H9 (cell line): ENCODE data around the gene TTC12. TPM values are rescaled to one million over a fixed set of nuclear protein-coding genes. Genes with fewer than 3 reads are reported as not detected.

Source experiments
- DNase-seq: peaks from one replicate; pipeline ENCODE4 v3.0.0-alpha.2; 2017
- H2AFZ ChIP-seq: one replicate; pipeline ENCODE4 v1.6.1; 2013; ENCODE audit warnings: mild to moderate bottlenecking, low read length, control low read depth, moderate library complexity
- H2AK5ac ChIP-seq: 2 replicates; pipeline ENCODE4 v1.6.1; 2013; ENCODE audit warnings: low read length, control low read depth, mixed read lengths; ENCODE audit not compliant: insufficient read length
- H2BK120ac ChIP-seq: one replicate; pipeline ENCODE4 v1.6.1; 2013; ENCODE audit warnings: low read depth, mild to moderate bottlenecking, low read length, control low read depth, inconsistent platforms; ENCODE audit not compliant: poor library complexity, severe bottlenecking
- H2BK12ac ChIP-seq: 2 replicates; pipeline ENCODE4 v1.6.1; 2013; ENCODE audit warnings: low read length, control low read depth, mixed read lengths, low read depth; ENCODE audit not compliant: insufficient read length
- H2BK15ac ChIP-seq: 2 replicates; pipeline ENCODE4 v1.6.1; 2013; ENCODE audit warnings: low read depth, low read length, control low read depth
- H2BK20ac ChIP-seq: one replicate; pipeline ENCODE4 v1.6.1; 2013; ENCODE audit warnings: low read depth, mild to moderate bottlenecking, low read length, control low read depth, inconsistent platforms; ENCODE audit not compliant: poor library complexity, severe bottlenecking
- H2BK5ac ChIP-seq: 2 replicates; pipeline ENCODE4 v1.6.1; 2013; ENCODE audit warnings: low read length, control low read depth, mixed read lengths; ENCODE audit not compliant: insufficient read length
- H3K14ac ChIP-seq: 2 replicates; pipeline ENCODE4 v1.6.1; 2013; ENCODE audit warnings: low read length, control low read depth; ENCODE audit not compliant: insufficient read depth
- H3K18ac ChIP-seq: 2 replicates; pipeline ENCODE4 v1.6.1; 2013; ENCODE audit warnings: low read depth, mild to moderate bottlenecking, mixed read lengths, low read length, control low read depth; ENCODE audit not compliant: insufficient read length
- H3K23ac ChIP-seq: 2 replicates; pipeline ENCODE4 v1.6.1; 2013; ENCODE audit warnings: low read length, control low read depth, mixed read lengths, low read depth; ENCODE audit not compliant: insufficient read length
- H3K23me2 ChIP-seq: 2 replicates; pipeline ENCODE4 v1.6.1; 2013; ENCODE audit warnings: low read depth, mild to moderate bottlenecking, mixed read lengths, low read length, control low read depth; ENCODE audit not compliant: insufficient read length, poor library complexity, severe bottlenecking
- H3K27ac ChIP-seq: 2 replicates; pipeline ENCODE4 v1.5.1; 2013; ENCODE audit warnings: low read length, control low read depth, mixed read lengths, low read depth; ENCODE audit not compliant: insufficient read length
- H3K27me3 ChIP-seq: 2 replicates; pipeline ENCODE4 v1.6.1; 2013; ENCODE audit warnings: low read length, control low read depth, inconsistent platforms; ENCODE audit not compliant: insufficient read depth
- H3K4ac ChIP-seq: 2 replicates; pipeline ENCODE4 v1.6.1; 2013; ENCODE audit warnings: low read depth, mild to moderate bottlenecking, control low read depth, inconsistent platforms, low read length, moderate library complexity
- H3K4me1 ChIP-seq: 2 replicates; pipeline ENCODE4 v1.6.1; 2013; ENCODE audit warnings: low read length, control low read depth, inconsistent platforms; ENCODE audit not compliant: insufficient read depth
- H3K4me2 ChIP-seq: 2 replicates; pipeline ENCODE4 v1.6.1; 2013; ENCODE audit warnings: low read length, control low read depth, mixed read lengths; ENCODE audit not compliant: insufficient read length, insufficient read depth
- H3K56ac ChIP-seq: 2 replicates; pipeline ENCODE4 v1.6.1; 2013; ENCODE audit warnings: low read depth, mild to moderate bottlenecking, mixed read lengths, low read length, control low read depth; ENCODE audit not compliant: insufficient read length
- H3K79me1 ChIP-seq: 2 replicates; pipeline ENCODE4 v1.6.1; 2013; ENCODE audit warnings: low read depth, mild to moderate bottlenecking, moderate library complexity, low read length, control low read depth, inconsistent platforms; ENCODE audit not compliant: insufficient read depth, poor library complexity, severe bottlenecking
- H3K79me2 ChIP-seq: 2 replicates; pipeline ENCODE4 v1.6.1; 2013; ENCODE audit warnings: low read length, control low read depth, inconsistent platforms; ENCODE audit not compliant: insufficient read depth
- H3K9ac ChIP-seq: 2 replicates; pipeline ENCODE4 v1.6.1; 2013; ENCODE audit warnings: low read length, control low read depth, mixed read lengths; ENCODE audit not compliant: insufficient read length; ENCODE audit errors: extremely low read depth
- H3K9me3 ChIP-seq: one replicate; pipeline ENCODE4 v1.6.1; 2013; ENCODE audit warnings: low read depth, low read length, inconsistent platforms; ENCODE audit not compliant: control insufficient read depth
- H3T11ph ChIP-seq: one replicate; pipeline ENCODE4 v1.6.1; 2013; ENCODE audit warnings: mild to moderate bottlenecking, low read length, control low read depth, inconsistent platforms
- H4K20me1 ChIP-seq: one replicate; pipeline ENCODE4 v1.6.1; 2013; ENCODE audit not compliant: control insufficient read depth, insufficient read length, insufficient read depth
- H4K5ac ChIP-seq: 2 replicates; pipeline ENCODE4 v1.6.1; 2013; ENCODE audit warnings: low read depth, mild to moderate bottlenecking, mixed read lengths, low read length, control low read depth; ENCODE audit not compliant: insufficient read length
- H4K8ac ChIP-seq: replicated peaks from 2 replicates; pipeline ENCODE4 v1.6.1; 2013; ENCODE audit warnings: low read length, control low read depth, mixed read lengths, low read depth; ENCODE audit not compliant: insufficient read length
- H4K91ac ChIP-seq: 2 replicates; pipeline ENCODE4 v1.6.1; 2013; ENCODE audit warnings: low read depth, mild to moderate bottlenecking, moderate library complexity, mixed read lengths, low read length, control low read depth; ENCODE audit not compliant: insufficient read length
- H3K27ac Mint-ChIP-seq, 3 experiments: 2 replicates in 2 of 3; 3 replicates in 1 of 3; pipeline ENCODE4 v1.8.0; 2020 to 2021; ENCODE audit warnings: mixed read lengths in 3 of 3, mild to moderate bottlenecking in 1 of 3, moderate library complexity in 1 of 3
- H3K27me3 Mint-ChIP-seq: 2 replicates; pipeline ENCODE4 v1.8.0; 2021; ENCODE audit warnings: low read depth, mild to moderate bottlenecking, moderate library complexity, mixed read lengths
- H3K36me3 Mint-ChIP-seq, 3 experiments: 2 replicates in 2 of 3; 3 replicates in 1 of 3; pipeline ENCODE4 v1.8.0; 2020 to 2021; ENCODE audit warnings: low read depth in 3 of 3, mixed read lengths in 3 of 3; ENCODE audit not compliant: insufficient read depth in 1 of 3
- H3K4me1 Mint-ChIP-seq, 2 experiments: 2 replicates each; pipeline ENCODE4 v1.8.0; 2020; ENCODE audit warnings: mixed read lengths in 2 of 2
- H3K4me3 Mint-ChIP-seq, 2 experiments: 2 replicates in 1 of 2; 3 replicates in 1 of 2; pipeline ENCODE4 v1.8.0; 2020 to 2021; ENCODE audit warnings: mild to moderate bottlenecking in 2 of 2, mixed read lengths in 2 of 2, moderate library complexity in 1 of 2
- H3K9me3 Mint-ChIP-seq, 2 experiments: 2 replicates in 1 of 2; 3 replicates in 1 of 2; pipeline ENCODE4 v1.8.0; 2020; ENCODE audit warnings: mild to moderate bottlenecking in 2 of 2, mixed read lengths in 2 of 2, moderate library complexity in 1 of 2
- CTCF ChIP-seq: fragments of 200-600 bp; sonication (generic); conservative IDR thresholded peaks from 3 replicates; pipeline ENCODE4 v1.8.0; 2021; ENCODE audit warnings: antibody characterized with exemption, mild to moderate bottlenecking
- WGBS: extraction: QIAGEN DNeasy Blood & Tissue Kit; methylation state at CpG from one replicate; pipeline ENCODE4 v1.1.7; 2013; ENCODE audit warnings: missing lambda C conversion rate, low lambda C conversion rate, mixed read lengths; ENCODE audit not compliant: insufficient read length; ENCODE audit errors: extremely low coverage; 5-methylcytosine and 5-hydroxymethylcytosine counted together
- total RNA-seq: library from RNA; stranded (reverse); gene quantifications from 2 replicates; pipeline ENCODE4 v1.2.1, GENCODE V29; 2021

TTC12 gene
- total RNA-seq, 1 experiment from 2014 or later, result 8.3 TPM

GRCh38 chr11:113295993-113296392 lies 18.4 kb upstream of the TTC12 start:
- H3K18ac ChIP-seq, result no peak overlapping the region
- no peak overlapping the region for H3K14ac ChIP-seq
- no peak overlapping the region for H3K4me2 ChIP-seq
- Mint-ChIP-seq H3K27ac (no peak overlapping the region), H3K27me3 (peaks cover 14% of the 10 kb centered on the region), H3K9me3 (no peaks in the 10 kb centered on the region), H3K36me3 (no peaks in the 10 kb centered on the region), H3K4me1 (peaks cover 16 to 17% of the 10 kb centered on the region in 2 experiments), H3K4me3 (no peak overlapping the region)
- H3K79me2 ChIP-seq, result no peaks in the 10 kb centered on the region
- H4K91ac ChIP-seq, result no peak overlapping the region
- no peak overlapping the region for H3K56ac ChIP-seq
- H3K23ac ChIP-seq, result no peak overlapping the region
- H2BK12ac ChIP-seq, result no peak overlapping the region
- no peak overlapping the region for H2BK15ac ChIP-seq
- H3K23me2 ChIP-seq, result no peaks in the 10 kb centered on the region
- H3K27ac ChIP-seq, result no peak overlapping the region
- no peak overlapping the region for H2AFZ ChIP-seq
- WGBS, result no CpG with 5 or more reads among the region's 7 CpGs
- no peak overlapping the region for H4K8ac ChIP-seq
- no peaks in the 10 kb centered on the region for H4K20me1 ChIP-seq
- no peak overlapping the region for H3K4ac ChIP-seq
- DNase-seq, result no peak
- no peak overlapping the region for H2AK5ac ChIP-seq
- TF ChIP-seq CTCF, result no peak
- H2BK20ac ChIP-seq, result no peak overlapping the region
- H2BK120ac ChIP-seq, result no peak overlapping the region
- peaks cover 8% of the 10 kb centered on the region; the same call in 1 of the 2 replicates for H3K4me1 ChIP-seq
- H3K9ac ChIP-seq, result no peak overlapping the region
- H3K79me1 ChIP-seq, result no peaks in the 10 kb centered on the region
- no peaks in the 10 kb centered on the region for H3K9me3 ChIP-seq
- no peak overlapping the region for H3T11ph ChIP-seq
- no peaks in the 10 kb centered on the region for H3K27me3 ChIP-seq
- H2BK5ac ChIP-seq, result no peak overlapping the region
- no peak overlapping the region for H4K5ac ChIP-seq
